Midbrain (tissue), 1 donor: Measurements from ENCODE around the gene SULT1A2.
"Not testable (repeated sequence)": the region's sequence is repeated elsewhere in the genome, so short reads cannot be mapped to it uniquely, and the experiment has no call there.

Source experiments
- DNase-seq: peaks from one replicate; lab custom pipeline; 2025; lab: John Stamatoyannopoulos, UW

SULT1A2 gene

GRCh38 chr16:28609631-28610594 is 13.1 kb upstream of the SULT1A2 start, which contains the start of gene SULT1A1:
SULT1A1 (minus strand) TSS chr16:28610044; CDS start chr16:28608855, 1,189 bp downstream.
- DNase-seq, result no peak

GRCh38 chr16:28608867-28609596 is 12.2 kb upstream of the SULT1A2 start:
- DNase-seq, result not testable (repeated sequence)

GRCh38 chr16:28608496-28608808 is 11.6 kb upstream of the SULT1A2 start:
- not testable (repeated sequence) for DNase-seq

DNA sequence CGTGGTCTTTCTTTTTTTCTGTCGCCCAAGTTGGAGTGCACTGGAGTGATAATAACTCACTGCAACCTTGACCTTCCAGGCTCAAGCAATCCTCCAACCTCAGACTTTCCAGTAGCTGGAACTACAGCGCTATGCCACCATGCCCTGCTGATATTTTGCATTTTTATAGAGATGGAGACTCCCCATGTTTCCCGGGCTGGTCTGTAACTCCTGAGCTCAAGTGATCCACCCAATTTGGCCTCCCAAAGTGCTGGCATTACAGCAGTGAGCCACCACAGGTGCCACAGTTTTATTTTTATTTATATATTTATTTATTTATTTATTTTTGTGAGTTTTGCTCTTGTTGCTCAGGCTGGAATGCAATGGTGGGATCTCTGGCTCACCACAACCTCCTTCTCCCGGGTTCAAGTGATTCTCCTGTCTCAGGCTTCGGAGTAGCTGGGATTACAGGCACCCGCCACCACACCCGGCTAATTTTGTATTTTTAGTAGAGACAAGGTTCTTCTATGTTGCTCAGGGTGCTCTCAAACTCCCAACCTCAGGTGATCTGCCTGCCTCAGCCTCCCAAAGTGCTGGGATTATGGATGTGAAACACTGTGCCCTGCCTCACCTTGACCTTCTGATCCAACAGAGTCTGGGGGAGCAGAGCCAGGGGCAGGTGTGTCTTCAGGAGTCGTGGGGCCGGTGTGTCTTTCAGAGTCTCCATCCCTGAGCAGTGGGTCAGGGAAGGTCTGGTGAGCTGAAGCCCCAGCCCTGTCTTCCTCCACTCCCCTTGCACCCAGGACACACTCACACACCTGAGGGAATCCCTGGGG is 11.0 kb upstream of the SULT1A2 start:
- DNase-seq, result not testable (repeated sequence)

DNA sequence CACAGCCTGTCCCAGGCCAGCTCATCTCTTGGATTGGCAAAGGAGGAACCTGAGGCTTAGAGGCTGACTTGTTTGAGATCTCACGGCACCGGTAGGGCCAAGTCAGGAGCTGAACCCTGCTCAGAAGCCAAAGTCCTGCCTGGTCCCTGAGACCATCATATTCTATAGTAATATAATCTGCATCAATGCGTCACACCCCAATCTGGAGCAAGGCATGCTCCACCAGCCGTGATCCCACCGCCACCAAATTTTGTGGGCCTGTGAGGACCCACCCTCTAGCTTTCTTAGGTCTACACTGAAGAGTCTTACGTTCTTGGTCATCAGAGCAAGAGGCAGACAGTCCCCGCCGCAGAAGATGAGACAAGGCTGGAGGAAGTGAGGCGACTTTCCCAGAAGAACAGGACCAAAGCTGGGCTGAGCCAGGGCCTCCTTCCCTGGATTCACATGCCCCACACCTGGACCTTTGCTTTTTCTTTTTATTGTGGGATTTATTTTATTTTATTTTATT is 10.3 kb upstream of the SULT1A2 start:
- no peak for DNase-seq

DNA sequence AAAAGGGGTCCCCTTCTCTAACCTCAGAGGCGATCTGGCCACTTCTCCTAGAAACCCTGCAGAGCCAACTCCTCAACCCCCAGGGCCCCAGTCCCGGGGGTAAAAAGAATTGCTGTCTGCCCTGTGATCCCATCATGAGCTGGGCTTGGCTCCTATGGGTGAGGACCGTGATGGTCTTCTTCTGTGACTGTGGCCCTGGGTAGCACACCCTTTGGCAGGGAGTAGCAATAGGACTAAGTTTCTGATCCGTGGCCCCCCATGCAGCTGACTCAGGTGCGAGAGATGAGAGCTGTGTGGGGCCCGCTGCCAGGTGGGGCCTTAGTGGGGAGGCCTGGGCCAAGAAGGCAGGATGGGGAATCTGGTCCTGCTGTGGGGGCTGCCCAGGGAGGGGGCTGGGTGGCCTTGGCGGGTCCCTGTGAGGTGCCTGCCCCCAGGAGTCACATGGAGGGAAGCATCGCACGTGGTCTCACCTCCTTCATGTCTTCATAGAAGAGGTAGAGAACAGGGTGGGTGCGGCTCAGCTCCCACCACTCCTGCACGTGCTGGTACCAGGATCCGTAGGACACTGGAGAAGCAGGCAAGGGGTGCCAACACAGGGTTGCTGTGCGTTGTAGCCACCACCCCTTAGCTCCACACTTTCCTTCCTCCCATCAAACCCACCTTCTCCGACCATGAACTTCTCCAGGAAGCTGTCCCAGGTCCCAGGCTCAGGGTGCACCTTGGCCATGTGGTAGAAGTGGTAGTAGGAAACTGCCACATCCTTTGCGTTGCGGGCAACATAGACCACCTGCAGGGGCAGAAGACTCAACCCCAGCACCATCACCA is 9.7 kb upstream of the SULT1A2 start:
- DNase-seq, result no peak

GRCh38 chr16:28604186-28604565 is 7.3 kb upstream of the SULT1A2 start:
- DNase-seq, result no peak

GRCh38 chr16:28603381-28604185 is 6.7 kb upstream of the SULT1A2 start:
- no peak for DNase-seq

GRCh38 chr16:28602529-28602928 is 5.7 kb upstream of the SULT1A2 start:
- DNase-seq, result no peak

DNA sequence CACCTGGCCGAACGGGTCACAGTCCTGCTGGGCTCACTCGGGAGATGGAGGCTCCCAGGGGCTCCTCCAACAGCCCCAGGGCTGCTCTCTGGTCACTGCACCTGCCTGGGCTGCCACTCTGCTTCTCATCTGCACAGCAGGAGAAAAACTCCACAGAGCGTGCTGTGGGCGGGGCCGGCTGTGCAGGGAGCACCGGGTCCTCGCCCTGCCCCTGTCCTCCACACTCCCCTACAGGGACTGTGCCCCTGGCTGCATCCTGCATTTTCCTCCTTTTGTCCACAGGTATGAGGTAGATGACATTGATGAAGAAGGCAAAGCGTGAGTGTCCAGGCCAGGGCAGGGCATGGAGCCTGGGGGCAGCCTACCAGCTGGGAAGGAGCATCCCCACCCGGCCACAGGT is 5.2 kb upstream of the SULT1A2 start:
- not testable (repeated sequence) for DNase-seq

- DNase-seq, result not testable (repeated sequence)
These were observed 4.7 kb upstream of the SULT1A2 start for GRCh38 chr16:28601589-28601988.

DNA sequence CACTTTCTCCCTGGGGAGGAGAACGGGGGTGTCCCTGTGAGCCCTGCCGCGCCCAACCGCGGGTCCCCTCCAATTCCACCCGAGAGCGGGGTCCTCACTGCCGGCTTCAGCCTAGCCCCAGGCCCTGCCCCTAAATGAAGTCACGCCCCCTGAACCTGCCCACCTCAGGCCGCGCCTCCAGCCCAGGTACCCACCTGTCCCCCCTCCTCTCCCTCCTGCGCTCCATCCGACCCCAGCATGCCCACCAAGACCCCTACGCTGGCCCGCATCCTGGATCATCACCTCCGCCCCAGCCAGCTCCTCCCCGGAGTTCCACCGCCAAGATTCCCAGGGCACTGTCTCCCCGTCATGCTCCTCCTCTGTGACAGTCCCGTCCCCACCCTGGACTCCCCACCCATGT is 4.1 kb upstream of the SULT1A2 start:
- DNase-seq, result not testable (repeated sequence)

GRCh38 chr16:28599377-28600285 is 2.8 kb upstream of the SULT1A2 start:
- not testable (repeated sequence) for DNase-seq

DNA sequence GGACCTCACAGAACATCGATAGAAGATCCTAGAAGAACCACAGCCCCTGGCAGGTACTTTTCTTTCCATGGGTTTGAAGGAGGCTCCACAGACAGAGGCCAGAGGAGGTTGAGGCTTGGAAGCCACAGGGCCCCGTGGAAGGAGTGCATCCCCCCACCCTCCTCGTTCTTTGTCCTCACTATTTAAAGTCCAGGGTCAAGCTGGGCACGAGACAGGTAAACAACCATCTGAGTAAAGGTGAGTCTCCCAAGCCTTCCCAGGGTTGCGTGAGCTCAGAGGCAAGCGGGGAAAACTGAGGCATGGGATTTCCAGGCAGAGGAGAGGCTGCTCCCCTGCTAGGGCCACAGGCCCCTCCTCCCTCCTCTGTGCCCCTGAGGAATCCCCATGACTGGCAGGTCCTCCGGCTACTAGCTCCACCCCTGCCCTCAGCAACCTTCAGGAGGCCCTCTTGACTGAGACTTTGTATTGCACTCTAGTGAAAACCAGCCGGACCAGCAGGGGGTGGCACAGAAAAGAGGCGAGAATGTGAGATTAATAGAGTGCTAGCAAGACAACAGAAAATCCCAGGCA is 927 bp upstream of the SULT1A2 start:
- no peak for DNase-seq

GRCh38 chr16:28596115-28596630 is 677 bp downstream of the SULT1A2 start:
- DNase-seq, result no peak

DNA sequence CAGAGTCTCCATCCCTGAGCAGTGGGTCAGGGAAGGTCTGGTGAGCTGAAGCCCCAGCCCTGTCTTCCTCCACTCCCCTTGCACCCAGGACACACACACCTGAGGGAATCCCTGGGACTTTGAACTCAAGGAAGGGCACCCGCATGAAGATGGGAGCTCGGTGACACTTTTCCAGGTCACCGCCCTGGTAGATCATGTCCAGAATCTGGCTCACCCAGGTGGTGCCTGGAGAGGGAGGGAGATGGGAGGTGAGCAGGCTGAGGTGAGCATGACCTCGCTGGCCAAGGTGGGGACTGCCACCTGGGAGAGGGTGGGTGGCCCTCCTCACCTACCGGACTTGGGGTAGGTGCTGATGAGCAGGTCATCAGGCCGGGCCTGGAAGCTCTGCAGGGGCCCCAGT is 1.4 kb downstream of the SULT1A2 start:
- not testable (repeated sequence) for DNase-seq

GRCh38 chr16:28592979-28593553 is 3.8 kb downstream of the SULT1A2 start:
- DNase-seq, result no peak

GRCh38 chr16:28592511-28592910 is 4.3 kb downstream of the SULT1A2 start:
- no peak for DNase-seq
